HepG2 (cell line): ENCODE data around the gene MLF1. TPM values are rescaled to one million over a fixed set of nuclear protein-coding genes. Genes with fewer than 3 reads are reported as not detected.

ENCODE experiments used
- CBX1 ChIP-seq: IDR thresholded peaks from one replicate; pipeline ENCODE4 v1.6.1; 2016; ENCODE audit warnings: antibody characterized with exemption, low read depth
- HIVEP1 ChIP-seq: sonication (generic); formaldehyde crosslinking; IDR thresholded peaks from 2 replicates; pipeline ENCODE4 v1.4.0; 2020; ENCODE audit warnings: mild to moderate bottlenecking, missing genetic modification reagents
- KDM3A ChIP-seq: IDR thresholded peaks from 2 replicates; pipeline ENCODE4 v1.6.1; 2018; ENCODE audit warnings: low read depth, missing compliant biosample characterization
- KLF13 ChIP-seq: sonication (generic); formaldehyde crosslinking; IDR thresholded peaks from 2 replicates; pipeline ENCODE4 v1.4.0; 2020; ENCODE audit warnings: mild to moderate bottlenecking, missing genetic modification reagents
- MIER2 ChIP-seq: IDR thresholded peaks from 2 replicates; pipeline ENCODE4 v1.6.1; 2016; ENCODE audit warnings: missing biosample characterization, missing genetic modification reagents
- NR2F2 ChIP-seq: IDR thresholded peaks from 2 replicates; pipeline ENCODE4 v1.6.1; 2012; ENCODE audit warnings: low read depth, inconsistent platforms, borderline replicate concordance
- RFXANK ChIP-seq: IDR thresholded peaks from 2 replicates; pipeline ENCODE4 v1.6.1; 2016
- ZEB1 ChIP-seq: IDR thresholded peaks from 2 replicates; pipeline ENCODE4 v1.6.1; 2012; ENCODE audit warnings: mild to moderate bottlenecking, low read depth, inconsistent platforms; ENCODE audit not compliant: insufficient replicate concordance
- ZNF224 ChIP-seq: sonication (generic); formaldehyde crosslinking; IDR thresholded peaks from 2 replicates; pipeline ENCODE4 v1.5.0; 2020; ENCODE audit warnings: mild to moderate bottlenecking, missing genetic modification reagents
- ZNF333 ChIP-seq: sonication (generic); formaldehyde crosslinking; IDR thresholded peaks from 2 replicates; pipeline ENCODE4 v1.4.0; 2020; ENCODE audit warnings: mild to moderate bottlenecking, missing genetic modification reagents, borderline replicate concordance
- ZNF550 ChIP-seq: sonication (generic); formaldehyde crosslinking; IDR thresholded peaks from 2 replicates; pipeline ENCODE4 v1.4.0; 2020; ENCODE audit warnings: mild to moderate bottlenecking, missing genetic modification reagents, borderline replicate concordance
- ZNF775 ChIP-seq: sonication (generic); formaldehyde crosslinking; IDR thresholded peaks from 2 replicates; pipeline ENCODE4 v1.4.0; 2020; ENCODE audit warnings: missing genetic modification reagents, mild to moderate bottlenecking, moderate library complexity, borderline replicate concordance
- polyA plus RNA-seq, 8 experiments: library from polyadenylated mRNA; depleted of rRNA in 3 of 8; stranded (reverse) in 7 of 8; unstranded in 1 of 8; fragments of >200 nt; fragmentation: Illumina TruSeq in 4 of 8; extraction: Trizol in 4 of 8; gene quantifications; 2 replicates each; pipeline versions ENCODE4 v1.2.1 to v1.2.3, GENCODE V29; 2011 to 2016; ENCODE audit warnings: low read depth in 4 of 8, missing spikeins in 1 of 8, mixed read lengths in 1 of 8; ENCODE audit not compliant: insufficient read depth in 1 of 8
- total RNA-seq, 5 experiments: library from RNA; depleted of rRNA; stranded (reverse); fragments of >200 nt; fragmentation: Illumina TruSeq; extraction: Trizol; gene quantifications; 2 replicates each; pipeline ENCODE4 v1.2.3, GENCODE V29; 2016; ENCODE audit warnings: low read depth in 1 of 5
- TF ChIP-seq, protein P1 (sequence below): sonication (generic); formaldehyde crosslinking; IDR thresholded peaks from 2 replicates; pipeline ENCODE4 v1.4.0; 2020; ENCODE audit warnings: missing genetic modification reagents
- TF ChIP-seq, protein P2 (sequence below), 2 experiments: sonication (generic) in 1 of 2; formaldehyde crosslinking in 1 of 2; IDR thresholded peaks; 2 replicates each; pipeline versions ENCODE4 v1.4.0 to v1.6.1; 2018 to 2020; ENCODE audit warnings: missing genetic modification reagents in 2 of 2, borderline replicate concordance in 1 of 2, low read depth in 1 of 2, mild to moderate bottlenecking in 1 of 2, missing biosample characterization in 1 of 2
- TF ChIP-seq, protein P3 (sequence below): IDR thresholded peaks from 2 replicates; pipeline ENCODE4 v1.6.1; 2016; ENCODE audit warnings: missing compliant biosample characterization, missing genetic modification reagents, borderline replicate concordance
- TF ChIP-seq, protein P4 (sequence below): sonication (generic); formaldehyde crosslinking; IDR thresholded peaks from 2 replicates; pipeline ENCODE4 v1.9.0; 2021; ENCODE audit warnings: missing genetic modification reagents, borderline replicate concordance
- TF ChIP-seq, protein P5 (sequence below): sonication (generic); formaldehyde crosslinking; IDR thresholded peaks from 2 replicates; pipeline ENCODE4 v1.4.0; 2020; ENCODE audit warnings: mild to moderate bottlenecking, missing genetic modification reagents
- TF ChIP-seq, protein P6 (sequence below): sonication (generic); formaldehyde crosslinking; conservative IDR thresholded peaks from 2 replicates; pipeline ENCODE4 v1.5.0; 2020; ENCODE audit warnings: missing genetic modification reagents
- TF ChIP-seq, protein P7 (sequence below): sonication (generic); formaldehyde crosslinking; IDR thresholded peaks from 2 replicates; pipeline ENCODE4 v1.8.0; 2022; ENCODE audit warnings: missing genetic modification reagents, mild to moderate bottlenecking, borderline replicate concordance

MLF1 gene
- total and polyA plus RNA-seq, 2 of the 13 experiments (the other 11 are each of a cell fraction or from before 2014, with no cell fraction given): 0.88 to 1.0 TPM

DNA sequence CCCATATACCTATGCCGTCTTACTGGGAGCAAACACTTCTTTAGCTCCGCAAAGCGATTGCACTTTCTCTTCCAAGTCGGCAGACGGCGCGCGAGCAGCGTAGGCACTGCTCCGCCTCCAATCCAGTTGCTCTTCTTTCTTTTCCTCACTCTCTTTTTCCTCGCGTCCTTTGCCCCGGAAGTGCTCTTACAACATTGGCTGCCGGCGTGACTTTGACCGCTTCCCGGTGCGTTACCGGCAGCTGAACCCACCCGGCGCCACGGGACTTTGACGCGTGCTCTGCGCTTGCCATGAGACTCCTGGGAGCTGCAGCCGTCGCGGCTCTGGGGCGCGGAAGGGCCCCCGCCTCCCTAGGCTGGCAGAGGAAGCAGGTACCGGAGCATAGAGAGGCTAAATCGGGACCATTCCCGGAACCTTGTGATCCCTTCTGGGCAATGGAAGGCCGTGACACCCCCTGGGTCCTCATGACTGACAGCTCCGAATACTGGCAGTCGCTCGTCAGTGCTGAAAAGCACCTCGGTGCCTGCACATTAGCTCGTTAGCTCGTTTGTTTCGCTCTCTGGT lies 73.4 kb downstream of the MLF1 start, which contains the start of gene GFM1 (continued):
- TF ChIP-seq, protein P1, sequence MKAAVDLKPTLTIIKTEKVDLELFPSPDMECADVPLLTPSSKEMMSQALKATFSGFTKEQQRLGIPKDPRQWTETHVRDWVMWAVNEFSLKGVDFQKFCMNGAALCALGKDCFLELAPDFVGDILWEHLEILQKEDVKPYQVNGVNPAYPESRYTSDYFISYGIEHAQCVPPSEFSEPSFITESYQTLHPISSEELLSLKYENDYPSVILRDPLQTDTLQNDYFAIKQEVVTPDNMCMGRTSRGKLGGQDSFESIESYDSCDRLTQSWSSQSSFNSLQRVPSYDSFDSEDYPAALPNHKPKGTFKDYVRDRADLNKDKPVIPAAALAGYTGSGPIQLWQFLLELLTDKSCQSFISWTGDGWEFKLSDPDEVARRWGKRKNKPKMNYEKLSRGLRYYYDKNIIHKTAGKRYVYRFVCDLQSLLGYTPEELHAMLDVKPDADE (CRISPR knock-in tag): no peak
- TF ChIP-seq KDM3A (CRISPR knock-in tag): peak; percentile 98
- peak; percentile 71; the same call in 1 of the 2 replicates for TF ChIP-seq HIVEP1 (CRISPR knock-in tag)
- no peak for TF ChIP-seq ZEB1
- TF ChIP-seq, protein P2, sequence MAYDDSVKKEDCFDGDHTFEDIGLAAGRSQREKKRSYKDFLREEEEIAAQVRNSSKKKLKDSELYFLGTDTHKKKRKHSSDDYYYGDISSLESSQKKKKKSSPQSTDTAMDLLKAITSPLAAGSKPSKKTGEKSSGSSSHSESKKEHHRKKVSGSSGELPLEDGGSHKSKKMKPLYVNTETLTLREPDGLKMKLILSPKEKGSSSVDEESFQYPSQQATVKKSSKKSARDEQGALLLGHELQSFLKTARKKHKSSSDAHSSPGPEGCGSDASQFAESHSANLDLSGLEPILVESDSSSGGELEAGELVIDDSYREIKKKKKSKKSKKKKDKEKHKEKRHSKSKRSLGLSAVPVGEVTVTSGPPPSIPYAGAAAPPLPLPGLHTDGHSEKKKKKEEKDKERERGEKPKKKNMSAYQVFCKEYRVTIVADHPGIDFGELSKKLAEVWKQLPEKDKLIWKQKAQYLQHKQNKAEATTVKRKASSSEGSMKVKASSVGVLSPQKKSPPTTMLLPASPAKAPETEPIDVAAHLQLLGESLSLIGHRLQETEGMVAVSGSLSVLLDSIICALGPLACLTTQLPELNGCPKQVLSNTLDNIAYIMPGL (CRISPR knock-in tag; IDR thresholded peaks at IDR 0.05; ENCODE audit: borderline replicate concordance in 1 of 2, low read depth in 1 of 2): peak; percentile 89 to 91
- TF ChIP-seq, protein P3, sequence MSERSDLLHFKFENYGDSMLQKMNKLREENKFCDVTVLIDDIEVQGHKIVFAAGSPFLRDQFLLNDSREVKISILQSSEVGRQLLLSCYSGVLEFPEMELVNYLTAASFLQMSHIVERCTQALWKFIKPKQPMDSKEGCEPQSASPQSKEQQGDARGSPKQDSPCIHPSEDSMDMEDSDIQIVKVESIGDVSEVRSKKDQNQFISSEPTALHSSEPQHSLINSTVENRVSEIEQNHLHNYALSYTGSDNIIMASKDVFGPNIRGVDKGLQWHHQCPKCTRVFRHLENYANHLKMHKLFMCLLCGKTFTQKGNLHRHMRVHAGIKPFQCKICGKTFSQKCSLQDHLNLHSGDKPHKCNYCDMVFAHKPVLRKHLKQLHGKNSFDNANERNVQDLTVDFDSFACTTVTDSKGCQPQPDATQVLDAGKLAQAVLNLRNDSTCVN (CRISPR knock-in tag): peak; percentile 56; the same call in 1 of the 2 replicates
- no peak for TF ChIP-seq NR2F2
- TF ChIP-seq ZNF550 (CRISPR knock-in tag): no peak
- no peak for TF ChIP-seq ZNF775 (CRISPR knock-in tag)
- peak; percentile 66; the same call in 1 of the 2 replicates for TF ChIP-seq RFXANK (CRISPR knock-in tag)
- TF ChIP-seq, protein P4, sequence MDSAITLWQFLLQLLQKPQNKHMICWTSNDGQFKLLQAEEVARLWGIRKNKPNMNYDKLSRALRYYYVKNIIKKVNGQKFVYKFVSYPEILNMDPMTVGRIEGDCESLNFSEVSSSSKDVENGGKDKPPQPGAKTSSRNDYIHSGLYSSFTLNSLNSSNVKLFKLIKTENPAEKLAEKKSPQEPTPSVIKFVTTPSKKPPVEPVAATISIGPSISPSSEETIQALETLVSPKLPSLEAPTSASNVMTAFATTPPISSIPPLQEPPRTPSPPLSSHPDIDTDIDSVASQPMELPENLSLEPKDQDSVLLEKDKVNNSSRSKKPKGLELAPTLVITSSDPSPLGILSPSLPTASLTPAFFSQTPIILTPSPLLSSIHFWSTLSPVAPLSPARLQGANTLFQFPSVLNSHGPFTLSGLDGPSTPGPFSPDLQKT (CRISPR knock-in tag): no peak
- TF ChIP-seq, protein P5, sequence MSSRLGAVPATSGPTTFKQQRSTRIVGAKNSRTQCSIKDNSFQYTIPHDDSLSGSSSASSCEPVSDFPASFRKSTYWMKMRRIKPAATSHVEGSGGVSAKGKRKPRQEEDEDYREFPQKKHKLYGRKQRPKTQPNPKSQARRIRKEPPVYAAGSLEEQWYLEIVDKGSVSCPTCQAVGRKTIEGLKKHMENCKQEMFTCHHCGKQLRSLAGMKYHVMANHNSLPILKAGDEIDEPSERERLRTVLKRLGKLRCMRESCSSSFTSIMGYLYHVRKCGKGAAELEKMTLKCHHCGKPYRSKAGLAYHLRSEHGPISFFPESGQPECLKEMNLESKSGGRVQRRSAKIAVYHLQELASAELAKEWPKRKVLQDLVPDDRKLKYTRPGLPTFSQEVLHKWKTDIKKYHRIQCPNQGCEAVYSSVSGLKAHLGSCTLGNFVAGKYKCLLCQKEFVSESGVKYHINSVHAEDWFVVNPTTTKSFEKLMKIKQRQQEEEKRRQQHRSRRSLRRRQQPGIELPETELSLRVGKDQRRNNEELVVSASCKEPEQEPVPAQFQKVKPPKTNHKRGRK (CRISPR knock-in tag): no peak
- TF ChIP-seq ZNF333 (CRISPR knock-in tag): 0 out of 2 replicates have a peak, but pooled peaks have one; percentile 56
- TF ChIP-seq, protein P6, sequence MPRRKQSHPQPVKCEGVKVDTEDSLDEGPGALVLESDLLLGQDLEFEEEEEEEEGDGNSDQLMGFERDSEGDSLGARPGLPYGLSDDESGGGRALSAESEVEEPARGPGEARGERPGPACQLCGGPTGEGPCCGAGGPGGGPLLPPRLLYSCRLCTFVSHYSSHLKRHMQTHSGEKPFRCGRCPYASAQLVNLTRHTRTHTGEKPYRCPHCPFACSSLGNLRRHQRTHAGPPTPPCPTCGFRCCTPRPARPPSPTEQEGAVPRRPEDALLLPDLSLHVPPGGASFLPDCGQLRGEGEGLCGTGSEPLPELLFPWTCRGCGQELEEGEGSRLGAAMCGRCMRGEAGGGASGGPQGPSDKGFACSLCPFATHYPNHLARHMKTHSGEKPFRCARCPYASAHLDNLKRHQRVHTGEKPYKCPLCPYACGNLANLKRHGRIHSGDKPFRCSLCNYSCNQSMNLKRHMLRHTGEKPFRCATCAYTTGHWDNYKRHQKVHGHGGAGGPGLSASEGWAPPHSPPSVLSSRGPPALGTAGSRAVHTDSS (CRISPR knock-in tag): no peak
- TF ChIP-seq KLF13 (CRISPR knock-in tag): no peak
- peak; percentile 96 for TF ChIP-seq CBX1
- TF ChIP-seq MIER2 (CRISPR knock-in tag): peak; percentile 83; the same call in 1 of the 2 replicates
- TF ChIP-seq, protein P7, sequence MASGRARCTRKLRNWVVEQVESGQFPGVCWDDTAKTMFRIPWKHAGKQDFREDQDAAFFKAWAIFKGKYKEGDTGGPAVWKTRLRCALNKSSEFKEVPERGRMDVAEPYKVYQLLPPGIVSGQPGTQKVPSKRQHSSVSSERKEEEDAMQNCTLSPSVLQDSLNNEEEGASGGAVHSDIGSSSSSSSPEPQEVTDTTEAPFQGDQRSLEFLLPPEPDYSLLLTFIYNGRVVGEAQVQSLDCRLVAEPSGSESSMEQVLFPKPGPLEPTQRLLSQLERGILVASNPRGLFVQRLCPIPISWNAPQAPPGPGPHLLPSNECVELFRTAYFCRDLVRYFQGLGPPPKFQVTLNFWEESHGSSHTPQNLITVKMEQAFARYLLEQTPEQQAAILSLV: peak; percentile 90
- 0 out of 2 replicates have a peak, but pooled peaks have one; percentile 35 for TF ChIP-seq ZNF224 (CRISPR knock-in tag)
